H9 (cell line): ENCODE measurements around the gene EIF1AY. TPM values are rescaled to one million over a fixed set of nuclear protein-coding genes. Genes with fewer than 3 reads are reported as not detected.

Experiments
- DNase-seq: peaks from one replicate; pipeline ENCODE4 v3.0.0-alpha.2; 2017
- H2AFZ ChIP-seq: one replicate; pipeline ENCODE4 v1.6.1; 2013; ENCODE audit warnings: mild to moderate bottlenecking, low read length, control low read depth, moderate library complexity
- H2AK5ac ChIP-seq: 2 replicates; pipeline ENCODE4 v1.6.1; 2013; ENCODE audit warnings: low read length, control low read depth, mixed read lengths; ENCODE audit not compliant: insufficient read length
- H2BK120ac ChIP-seq: one replicate; pipeline ENCODE4 v1.6.1; 2013; ENCODE audit warnings: low read depth, mild to moderate bottlenecking, low read length, control low read depth, inconsistent platforms; ENCODE audit not compliant: poor library complexity, severe bottlenecking
- H2BK12ac ChIP-seq: 2 replicates; pipeline ENCODE4 v1.6.1; 2013; ENCODE audit warnings: low read length, control low read depth, mixed read lengths, low read depth; ENCODE audit not compliant: insufficient read length
- H2BK15ac ChIP-seq: 2 replicates; pipeline ENCODE4 v1.6.1; 2013; ENCODE audit warnings: low read depth, low read length, control low read depth
- H2BK20ac ChIP-seq: one replicate; pipeline ENCODE4 v1.6.1; 2013; ENCODE audit warnings: low read depth, mild to moderate bottlenecking, low read length, control low read depth, inconsistent platforms; ENCODE audit not compliant: poor library complexity, severe bottlenecking
- H2BK5ac ChIP-seq: 2 replicates; pipeline ENCODE4 v1.6.1; 2013; ENCODE audit warnings: low read length, control low read depth, mixed read lengths; ENCODE audit not compliant: insufficient read length
- H3K14ac ChIP-seq: 2 replicates; pipeline ENCODE4 v1.6.1; 2013; ENCODE audit warnings: low read length, control low read depth; ENCODE audit not compliant: insufficient read depth
- H3K18ac ChIP-seq: 2 replicates; pipeline ENCODE4 v1.6.1; 2013; ENCODE audit warnings: low read depth, mild to moderate bottlenecking, mixed read lengths, low read length, control low read depth; ENCODE audit not compliant: insufficient read length
- H3K23ac ChIP-seq: 2 replicates; pipeline ENCODE4 v1.6.1; 2013; ENCODE audit warnings: low read length, control low read depth, mixed read lengths, low read depth; ENCODE audit not compliant: insufficient read length
- H3K23me2 ChIP-seq: 2 replicates; pipeline ENCODE4 v1.6.1; 2013; ENCODE audit warnings: low read depth, mild to moderate bottlenecking, mixed read lengths, low read length, control low read depth; ENCODE audit not compliant: insufficient read length, poor library complexity, severe bottlenecking
- H3K27ac ChIP-seq: 2 replicates; pipeline ENCODE4 v1.5.1; 2013; ENCODE audit warnings: low read length, control low read depth, mixed read lengths, low read depth; ENCODE audit not compliant: insufficient read length
- H3K27me3 ChIP-seq: 2 replicates; pipeline ENCODE4 v1.6.1; 2013; ENCODE audit warnings: low read length, control low read depth, inconsistent platforms; ENCODE audit not compliant: insufficient read depth
- H3K4ac ChIP-seq: 2 replicates; pipeline ENCODE4 v1.6.1; 2013; ENCODE audit warnings: low read depth, mild to moderate bottlenecking, control low read depth, inconsistent platforms, low read length, moderate library complexity
- H3K4me1 ChIP-seq: 2 replicates; pipeline ENCODE4 v1.6.1; 2013; ENCODE audit warnings: low read length, control low read depth, inconsistent platforms; ENCODE audit not compliant: insufficient read depth
- H3K4me2 ChIP-seq: 2 replicates; pipeline ENCODE4 v1.6.1; 2013; ENCODE audit warnings: low read length, control low read depth, mixed read lengths; ENCODE audit not compliant: insufficient read length, insufficient read depth
- H3K56ac ChIP-seq: 2 replicates; pipeline ENCODE4 v1.6.1; 2013; ENCODE audit warnings: low read depth, mild to moderate bottlenecking, mixed read lengths, low read length, control low read depth; ENCODE audit not compliant: insufficient read length
- H3K79me1 ChIP-seq: 2 replicates; pipeline ENCODE4 v1.6.1; 2013; ENCODE audit warnings: low read depth, mild to moderate bottlenecking, moderate library complexity, low read length, control low read depth, inconsistent platforms; ENCODE audit not compliant: insufficient read depth, poor library complexity, severe bottlenecking
- H3K79me2 ChIP-seq: 2 replicates; pipeline ENCODE4 v1.6.1; 2013; ENCODE audit warnings: low read length, control low read depth, inconsistent platforms; ENCODE audit not compliant: insufficient read depth
- H3K9ac ChIP-seq: 2 replicates; pipeline ENCODE4 v1.6.1; 2013; ENCODE audit warnings: low read length, control low read depth, mixed read lengths; ENCODE audit not compliant: insufficient read length; ENCODE audit errors: extremely low read depth
- H3K9me3 ChIP-seq: one replicate; pipeline ENCODE4 v1.6.1; 2013; ENCODE audit warnings: low read depth, low read length, inconsistent platforms; ENCODE audit not compliant: control insufficient read depth
- H3T11ph ChIP-seq: one replicate; pipeline ENCODE4 v1.6.1; 2013; ENCODE audit warnings: mild to moderate bottlenecking, low read length, control low read depth, inconsistent platforms
- H4K20me1 ChIP-seq: one replicate; pipeline ENCODE4 v1.6.1; 2013; ENCODE audit not compliant: control insufficient read depth, insufficient read length, insufficient read depth
- H4K5ac ChIP-seq: 2 replicates; pipeline ENCODE4 v1.6.1; 2013; ENCODE audit warnings: low read depth, mild to moderate bottlenecking, mixed read lengths, low read length, control low read depth; ENCODE audit not compliant: insufficient read length
- H4K8ac ChIP-seq: replicated peaks from 2 replicates; pipeline ENCODE4 v1.6.1; 2013; ENCODE audit warnings: low read length, control low read depth, mixed read lengths, low read depth; ENCODE audit not compliant: insufficient read length
- H4K91ac ChIP-seq: 2 replicates; pipeline ENCODE4 v1.6.1; 2013; ENCODE audit warnings: low read depth, mild to moderate bottlenecking, moderate library complexity, mixed read lengths, low read length, control low read depth; ENCODE audit not compliant: insufficient read length
- H3K27ac Mint-ChIP-seq, 3 experiments: 2 replicates in 2 of 3; 3 replicates in 1 of 3; pipeline ENCODE4 v1.8.0; 2020 to 2021; ENCODE audit warnings: mixed read lengths in 3 of 3, mild to moderate bottlenecking in 1 of 3, moderate library complexity in 1 of 3
- H3K27me3 Mint-ChIP-seq: 2 replicates; pipeline ENCODE4 v1.8.0; 2021; ENCODE audit warnings: low read depth, mild to moderate bottlenecking, moderate library complexity, mixed read lengths
- H3K36me3 Mint-ChIP-seq, 3 experiments: 2 replicates in 2 of 3; 3 replicates in 1 of 3; pipeline ENCODE4 v1.8.0; 2020 to 2021; ENCODE audit warnings: low read depth in 3 of 3, mixed read lengths in 3 of 3; ENCODE audit not compliant: insufficient read depth in 1 of 3
- H3K4me1 Mint-ChIP-seq, 2 experiments: 2 replicates each; pipeline ENCODE4 v1.8.0; 2020; ENCODE audit warnings: mixed read lengths in 2 of 2
- H3K4me3 Mint-ChIP-seq, 2 experiments: 2 replicates in 1 of 2; 3 replicates in 1 of 2; pipeline ENCODE4 v1.8.0; 2020 to 2021; ENCODE audit warnings: mild to moderate bottlenecking in 2 of 2, mixed read lengths in 2 of 2, moderate library complexity in 1 of 2
- H3K9me3 Mint-ChIP-seq, 2 experiments: 2 replicates in 1 of 2; 3 replicates in 1 of 2; pipeline ENCODE4 v1.8.0; 2020; ENCODE audit warnings: mild to moderate bottlenecking in 2 of 2, mixed read lengths in 2 of 2, moderate library complexity in 1 of 2
- CTCF ChIP-seq: fragments of 200-600 bp; sonication (generic); conservative IDR thresholded peaks from 3 replicates; pipeline ENCODE4 v1.8.0; 2021; ENCODE audit warnings: antibody characterized with exemption, mild to moderate bottlenecking
- WGBS: extraction: QIAGEN DNeasy Blood & Tissue Kit; methylation state at CpG from one replicate; pipeline ENCODE4 v1.1.7; 2013; ENCODE audit warnings: missing lambda C conversion rate, low lambda C conversion rate, mixed read lengths; ENCODE audit not compliant: insufficient read length; ENCODE audit errors: extremely low coverage; 5-methylcytosine and 5-hydroxymethylcytosine counted together
- total RNA-seq: library from RNA; stranded (reverse); gene quantifications from 2 replicates; pipeline ENCODE4 v1.2.1, GENCODE V29; 2021

Gene EIF1AY
- total RNA-seq, 1 experiment from 2014 or later: not detected

- no peak for DNase-seq
- H3K36me3 Mint-ChIP-seq: no peaks in the 10 kb centered on the region
- no peaks in the 10 kb centered on the region for H3K9me3 Mint-ChIP-seq
- no peaks in the 10 kb centered on the region for H3K4me1 ChIP-seq
- H3K9me3 ChIP-seq: no peaks in the 10 kb centered on the region
- no peak for TF ChIP-seq CTCF
- H3K4me1 Mint-ChIP-seq: no peaks in the 10 kb centered on the region
- H3K14ac ChIP-seq: no peak overlapping the region
- no peak overlapping the region for H3K18ac ChIP-seq
- no peak overlapping the region for H4K5ac ChIP-seq
- no peaks in the 10 kb centered on the region for H3K23me2 ChIP-seq
- no peak overlapping the region for H3K4me3 Mint-ChIP-seq
- no peaks in the 10 kb centered on the region for H3K27me3 Mint-ChIP-seq
- WGBS: no CpG with 5 or more reads among the region's 1 CpG
- no peaks in the 10 kb centered on the region for H4K20me1 ChIP-seq
- no peak overlapping the region for H4K8ac ChIP-seq
- H3T11ph ChIP-seq: no peak overlapping the region
- no peak overlapping the region for H3K27ac ChIP-seq
- no peak overlapping the region for H2AK5ac ChIP-seq
- H2BK5ac ChIP-seq: no peak overlapping the region
- no peak overlapping the region for H3K4ac ChIP-seq
- no peak overlapping the region for H4K91ac ChIP-seq
- H3K27me3 ChIP-seq: no peaks in the 10 kb centered on the region
- H2AFZ ChIP-seq: no peak overlapping the region
- no peak overlapping the region for H3K23ac ChIP-seq
- no peaks in the 10 kb centered on the region for H3K79me1 ChIP-seq
- H2BK12ac ChIP-seq: no peak overlapping the region
- no peak overlapping the region for H3K9ac ChIP-seq
- no peak overlapping the region for H3K27ac Mint-ChIP-seq
- no peak overlapping the region for H2BK20ac ChIP-seq
- no peak overlapping the region for H2BK15ac ChIP-seq
- H3K56ac ChIP-seq: no peak overlapping the region
- H3K4me2 ChIP-seq: no peak overlapping the region
- H3K79me2 ChIP-seq: no peaks in the 10 kb centered on the region
- no peak overlapping the region for H2BK120ac ChIP-seq
Observed at GRCh38 chrY:20544451-20544960, 31.1 kb upstream of the EIF1AY start.
